ENCODE measurements around the gene PTPRN2. TPM values are rescaled to one million over a fixed set of nuclear protein-coding genes. Genes with fewer than 3 reads are reported as not detected.

Gene PTPRN2
- total RNA-seq, 1 donor from 2014 or later = 11.4 TPM

- Mint-ChIP-seq H3K27me3 (no peaks in the 10 kb centered on the region), H3K9me3 (ENCODE audit: low read depth) (peaks cover 30% of the 10 kb centered on the region), H3K4me3 (ENCODE audit: low read depth) (no peak overlapping the region), H3K36me3 (ENCODE audit: insufficient read depth) (peaks cover 3% of the 10 kb centered on the region), H3K4me1 (ENCODE audit: low read depth) (no peaks in the 10 kb centered on the region), H3K27ac (no peak overlapping the region)
- no peak for TF ChIP-seq CTCF (IDR thresholded peaks at IDR 0.05; ENCODE audit: unreplicated experiment)
- DNase-seq (ENCODE audit: low spot score, unreplicated experiment) = no peak
These were observed 302.8 kb downstream of the PTPRN2 start for GRCh38 chr7:158284617-158285382.

- no peaks in the 10 kb centered on the region for H3K36me3 Mint-ChIP-seq (ENCODE audit: insufficient read depth)
- no peaks in the 10 kb centered on the region for H3K27me3 Mint-ChIP-seq
- H3K4me1 Mint-ChIP-seq (ENCODE audit: low read depth) = no peaks in the 10 kb centered on the region
- H3K27ac Mint-ChIP-seq = no peak overlapping the region
- peaks cover 24% of the 10 kb centered on the region for H3K9me3 Mint-ChIP-seq (ENCODE audit: low read depth)
- TF ChIP-seq CTCF (IDR thresholded peaks at IDR 0.05; ENCODE audit: unreplicated experiment) = no peak
- no peak overlapping the region for H3K4me3 Mint-ChIP-seq (ENCODE audit: low read depth)
- DNase-seq (ENCODE audit: low spot score, unreplicated experiment) = no peak
These were observed 303.5 kb downstream of the PTPRN2 start for GRCh38 chr7:158284121-158284520.

GRCh38 chr7:158283016-158283974 is 304.3 kb downstream of the PTPRN2 start:
- Mint-ChIP-seq H3K36me3 (ENCODE audit: insufficient read depth) (no peaks in the 10 kb centered on the region), H3K27ac (no peak overlapping the region), H3K27me3 (no peaks in the 10 kb centered on the region), H3K4me1 (ENCODE audit: low read depth) (no peaks in the 10 kb centered on the region), H3K4me3 (ENCODE audit: low read depth) (no peak overlapping the region), H3K9me3 (ENCODE audit: low read depth) (peaks cover 15% of the 10 kb centered on the region)
- DNase-seq (ENCODE audit: low spot score, unreplicated experiment) = no peak
- TF ChIP-seq CTCF (IDR thresholded peaks at IDR 0.05; ENCODE audit: unreplicated experiment) = no peak

GRCh38 chr7:158282461-158283001 is 305.1 kb downstream of the PTPRN2 start:
- Mint-ChIP-seq H3K4me1 (ENCODE audit: low read depth) (no peaks in the 10 kb centered on the region), H3K36me3 (ENCODE audit: insufficient read depth) (no peaks in the 10 kb centered on the region), H3K9me3 (ENCODE audit: low read depth) (peaks cover 12% of the 10 kb centered on the region), H3K27me3 (no peaks in the 10 kb centered on the region), H3K4me3 (ENCODE audit: low read depth) (no peak overlapping the region), H3K27ac (no peak overlapping the region)
- TF ChIP-seq CTCF (IDR thresholded peaks at IDR 0.05; ENCODE audit: unreplicated experiment) = no peak
- DNase-seq (ENCODE audit: low spot score, unreplicated experiment) = no peak

- Mint-ChIP-seq H3K4me3 (ENCODE audit: low read depth) (no peak overlapping the region), H3K4me1 (ENCODE audit: low read depth) (no peaks in the 10 kb centered on the region), H3K9me3 (ENCODE audit: low read depth) (peaks cover 2% of the 10 kb centered on the region), H3K27ac (no peak overlapping the region), H3K36me3 (ENCODE audit: insufficient read depth) (no peaks in the 10 kb centered on the region), H3K27me3 (no peaks in the 10 kb centered on the region)
- TF ChIP-seq CTCF (IDR thresholded peaks at IDR 0.05; ENCODE audit: unreplicated experiment) = no peak
- DNase-seq (ENCODE audit: low spot score, unreplicated experiment) = no peak
These were observed 306.2 kb downstream of the PTPRN2 start for GRCh38 chr7:158281441-158281840.
